HL-60 (cell line): ENCODE data around the gene OR10G8.

Source experiments
- DNase-seq, 2 experiments: peaks; one replicate each; pipeline ENCODE4 v3.0.0-alpha.2; 2010 to 2020; ENCODE audit warnings: low read depth in 1 of 2, low spot score in 1 of 2
- H3K27ac ChIP-seq: fragments of 250-450 bp; sonication (Bioruptor Pico); replicated peaks from 2 replicates; pipeline ENCODE4 v1.5.1; 2020; ENCODE audit warnings: mild to moderate bottlenecking, moderate library complexity
- H3K27me3 ChIP-seq: fragments of 250-450 bp; sonication (Bioruptor Pico); 2 replicates; pipeline ENCODE4 v1.5.1; 2021; ENCODE audit warnings: mild to moderate bottlenecking, moderate library complexity; ENCODE audit not compliant: insufficient read depth, poor library complexity, severe bottlenecking
- H3K4me3 ChIP-seq: replicated peaks from 2 replicates; pipeline ENCODE4 v1.5.1; 2011; ENCODE audit warnings: mild to moderate bottlenecking, control low read depth, low read length; ENCODE audit not compliant: insufficient read depth
- CTCF ChIP-seq: IDR thresholded peaks from one replicate; pipeline ENCODE4 v1.5.1; 2011; ENCODE audit warnings: low read length, control low read depth, inconsistent platforms; ENCODE audit not compliant: insufficient read depth
- GABPA ChIP-seq: IDR thresholded peaks from 2 replicates; pipeline ENCODE4 v1.6.1; 2012; ENCODE audit warnings: low read depth
- POLR2AphosphoS5 ChIP-seq: IDR thresholded peaks from 2 replicates; pipeline ENCODE4 v1.6.1; 2012; ENCODE audit warnings: low read depth
- SPI1 ChIP-seq: IDR thresholded peaks from 2 replicates; pipeline ENCODE4 v1.6.1; 2012; ENCODE audit warnings: low read depth, mild to moderate bottlenecking, borderline replicate concordance
- long read RNA-seq: library from polyadenylated mRNA; unstranded; transcript quantifications from one replicate; pipeline ENCODE4 v2.0.0, GENCODE V29; 2020
- TF ChIP-seq, protein P1 (sequence below): IDR thresholded peaks from 2 replicates; pipeline ENCODE4 v1.6.1; 2012; ENCODE audit warnings: low read depth; ENCODE audit not compliant: insufficient replicate concordance

OR10G8 gene, protein sequence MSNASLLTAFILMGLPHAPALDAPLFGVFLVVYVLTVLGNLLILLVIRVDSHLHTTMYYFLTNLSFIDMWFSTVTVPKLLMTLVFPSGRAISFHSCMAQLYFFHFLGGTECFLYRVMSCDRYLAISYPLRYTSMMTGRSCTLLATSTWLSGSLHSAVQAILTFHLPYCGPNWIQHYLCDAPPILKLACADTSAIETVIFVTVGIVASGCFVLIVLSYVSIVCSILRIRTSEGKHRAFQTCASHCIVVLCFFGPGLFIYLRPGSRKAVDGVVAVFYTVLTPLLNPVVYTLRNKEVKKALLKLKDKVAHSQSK
- long read RNA-seq = 0 reads

- no peak within 1 kb of the TSS for H3K4me3 ChIP-seq
- H3K27ac ChIP-seq = no peak within 1 kb of the TSS
- no peak for DNase-seq
- peaks cover 2% of the 10 kb centered on the region for H3K27me3 ChIP-seq
- TF ChIP-seq POLR2AphosphoS5 = no peak
- no peak for TF ChIP-seq GABPA
- TF ChIP-seq, protein P1, sequence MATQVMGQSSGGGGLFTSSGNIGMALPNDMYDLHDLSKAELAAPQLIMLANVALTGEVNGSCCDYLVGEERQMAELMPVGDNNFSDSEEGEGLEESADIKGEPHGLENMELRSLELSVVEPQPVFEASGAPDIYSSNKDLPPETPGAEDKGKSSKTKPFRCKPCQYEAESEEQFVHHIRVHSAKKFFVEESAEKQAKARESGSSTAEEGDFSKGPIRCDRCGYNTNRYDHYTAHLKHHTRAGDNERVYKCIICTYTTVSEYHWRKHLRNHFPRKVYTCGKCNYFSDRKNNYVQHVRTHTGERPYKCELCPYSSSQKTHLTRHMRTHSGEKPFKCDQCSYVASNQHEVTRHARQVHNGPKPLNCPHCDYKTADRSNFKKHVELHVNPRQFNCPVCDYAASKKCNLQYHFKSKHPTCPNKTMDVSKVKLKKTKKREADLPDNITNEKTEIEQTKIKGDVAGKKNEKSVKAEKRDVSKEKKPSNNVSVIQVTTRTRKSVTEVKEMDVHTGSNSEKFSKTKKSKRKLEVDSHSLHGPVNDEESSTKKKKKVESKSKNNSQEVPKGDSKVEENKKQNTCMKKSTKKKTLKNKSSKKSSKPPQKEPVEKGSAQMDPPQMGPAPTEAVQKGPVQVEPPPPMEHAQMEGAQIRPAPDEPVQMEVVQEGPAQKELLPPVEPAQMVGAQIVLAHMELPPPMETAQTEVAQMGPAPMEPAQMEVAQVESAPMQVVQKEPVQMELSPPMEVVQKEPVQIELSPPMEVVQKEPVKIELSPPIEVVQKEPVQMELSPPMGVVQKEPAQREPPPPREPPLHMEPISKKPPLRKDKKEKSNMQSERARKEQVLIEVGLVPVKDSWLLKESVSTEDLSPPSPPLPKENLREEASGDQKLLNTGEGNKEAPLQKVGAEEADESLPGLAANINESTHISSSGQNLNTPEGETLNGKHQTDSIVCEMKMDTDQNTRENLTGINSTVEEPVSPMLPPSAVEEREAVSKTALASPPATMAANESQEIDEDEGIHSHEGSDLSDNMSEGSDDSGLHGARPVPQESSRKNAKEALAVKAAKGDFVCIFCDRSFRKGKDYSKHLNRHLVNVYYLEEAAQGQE = no peak
- TF ChIP-seq SPI1 = no peak
- TF ChIP-seq CTCF = no peak
These were observed at the start of gene OR10G8 for GRCh38 chr11:124026498-124026897. Gene OR10G8 (plus strand): TSS chr11:124026798. CDS start chr11:124029623, 2,825 bp downstream.

GRCh38 chr11:123977731-123978347, 48.8 kb upstream of the OR10G8 start, which contains the start of gene OR10S1:
Gene OR10S1 (minus strand): TSS chr11:123977781. CDS start chr11:123977664, 117 bp downstream.
- Histone ChIP-seq H3K27me3 (peaks cover 3% of the 10 kb centered on the region), H3K27ac (no peak within 1 kb of the TSS), H3K4me3 (no peak within 1 kb of the TSS)
- DNase-seq = no peak
- TF ChIP-seq POLR2AphosphoS5 (no peak), CTCF (no peak), SPI1 (no peak)
- TF ChIP-seq, protein P1 = no peak

- Histone ChIP-seq H3K27me3 (peaks cover 5% of the 10 kb centered on the region), H3K27ac (no peak overlapping the region), H3K4me3 (no peak overlapping the region)
- DNase-seq = no peak
- TF ChIP-seq, protein P1 = no peak
- TF ChIP-seq GABPA (no peak), SPI1 (no peak), CTCF (no peak), POLR2AphosphoS5 (no peak)
These were observed 47.3 kb upstream of the OR10G8 start for GRCh38 chr11:123979311-123979710.
